H1 (cell line): ENCODE data around the gene VPS13D. TPM values are rescaled to one million over a fixed set of nuclear protein-coding genes. Genes with fewer than 3 reads are reported as not detected.

ENCODE experiments used
- BACH1 ChIP-seq: IDR thresholded peaks from 2 replicates; pipeline ENCODE4 v1.6.1; 2012; ENCODE audit warnings: low read length, improper control_type of control experiment
- CHD1 ChIP-seq: IDR thresholded peaks from 2 replicates; pipeline ENCODE4 v1.6.1; 2012; ENCODE audit warnings: low read depth, low read length, improper control_type of control experiment
- EZH2 ChIP-seq: fragments of 200-600 bp; sonication (generic); IDR thresholded peaks from 2 replicates; pipeline ENCODE4 v1.7.1; 2012; ENCODE audit warnings: low read depth, mild to moderate bottlenecking, moderate library complexity, low read length, inconsistent platforms; ENCODE audit not compliant: severe bottlenecking
- TBP ChIP-seq: IDR thresholded peaks from 2 replicates; pipeline ENCODE4 v1.6.1; 2011; ENCODE audit warnings: low read depth, low read length, improper control_type of control experiment
- TEAD4 ChIP-seq: IDR thresholded peaks from 2 replicates; pipeline ENCODE4 v1.6.1; 2012; ENCODE audit warnings: low read depth, low read length, inconsistent platforms, mixed read lengths
- ZNF274 ChIP-seq: IDR thresholded peaks from 2 replicates; pipeline ENCODE4 v1.7.0; 2012; ENCODE audit warnings: low read length, borderline replicate concordance; ENCODE audit errors: extremely low read depth
- polyA plus RNA-seq, 7 experiments: library from polyadenylated mRNA; depleted of rRNA in 3 of 7; stranded (reverse) in 5 of 7; unstranded in 2 of 7; fragments of >200 nt in 5 of 7; fragments of 200-250 nt in 2 of 7; gene quantifications; 1 replicate in 5 of 7; 2 replicates in 1 of 7; 4 replicates in 1 of 7; pipeline versions ENCODE4 v1.2.1 to v1.2.3, GENCODE V29; 2011 to 2013; ENCODE audit warnings: missing spikeins in 2 of 7, mixed read lengths in 2 of 7
- total RNA-seq: library from RNA; stranded (reverse); fragmentation: NEBNext Ultra II Directional; extraction: Animal tissue kit (Norgen Biotek cat#: 25700); gene quantifications from 2 replicates; pipeline ENCODE4 v1.2.1, GENCODE V29; 2021
- TF ChIP-seq, protein P1 (sequence below): fragments of 300-600 bp; sonication (generic); IDR thresholded peaks from 2 replicates; pipeline ENCODE4 v1.7.1; 2012; ENCODE audit warnings: low read length, moderate library complexity, mild to moderate bottlenecking, inconsistent platforms; ENCODE audit not compliant: insufficient replicate concordance

Gene VPS13D
- total and polyA plus RNA-seq, 2 of the 8 experiments (the other 6 are each of a cell fraction or from before 2014, with no cell fraction given) = 10.9 to 31.2 TPM

DNA sequence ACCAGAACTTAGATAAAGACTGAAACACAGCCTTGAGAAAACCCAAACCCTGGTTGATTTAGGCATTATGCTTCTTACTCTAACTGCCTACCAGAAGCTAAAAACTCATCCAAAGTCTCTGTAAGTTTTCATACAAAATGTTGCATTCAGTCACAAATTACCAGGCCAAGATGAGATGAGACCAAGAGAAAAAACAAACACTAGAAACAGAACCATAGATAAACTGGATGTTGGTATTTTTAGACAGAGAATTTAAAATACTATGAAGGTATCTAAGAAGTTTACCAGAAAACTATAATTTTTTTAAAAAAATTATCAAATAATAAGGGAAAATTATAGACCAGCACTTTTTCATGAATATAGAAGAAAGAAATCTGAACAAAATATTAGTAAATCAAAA, 180.5 kb downstream of the VPS13D start (continued):
- TF ChIP-seq, protein P1, sequence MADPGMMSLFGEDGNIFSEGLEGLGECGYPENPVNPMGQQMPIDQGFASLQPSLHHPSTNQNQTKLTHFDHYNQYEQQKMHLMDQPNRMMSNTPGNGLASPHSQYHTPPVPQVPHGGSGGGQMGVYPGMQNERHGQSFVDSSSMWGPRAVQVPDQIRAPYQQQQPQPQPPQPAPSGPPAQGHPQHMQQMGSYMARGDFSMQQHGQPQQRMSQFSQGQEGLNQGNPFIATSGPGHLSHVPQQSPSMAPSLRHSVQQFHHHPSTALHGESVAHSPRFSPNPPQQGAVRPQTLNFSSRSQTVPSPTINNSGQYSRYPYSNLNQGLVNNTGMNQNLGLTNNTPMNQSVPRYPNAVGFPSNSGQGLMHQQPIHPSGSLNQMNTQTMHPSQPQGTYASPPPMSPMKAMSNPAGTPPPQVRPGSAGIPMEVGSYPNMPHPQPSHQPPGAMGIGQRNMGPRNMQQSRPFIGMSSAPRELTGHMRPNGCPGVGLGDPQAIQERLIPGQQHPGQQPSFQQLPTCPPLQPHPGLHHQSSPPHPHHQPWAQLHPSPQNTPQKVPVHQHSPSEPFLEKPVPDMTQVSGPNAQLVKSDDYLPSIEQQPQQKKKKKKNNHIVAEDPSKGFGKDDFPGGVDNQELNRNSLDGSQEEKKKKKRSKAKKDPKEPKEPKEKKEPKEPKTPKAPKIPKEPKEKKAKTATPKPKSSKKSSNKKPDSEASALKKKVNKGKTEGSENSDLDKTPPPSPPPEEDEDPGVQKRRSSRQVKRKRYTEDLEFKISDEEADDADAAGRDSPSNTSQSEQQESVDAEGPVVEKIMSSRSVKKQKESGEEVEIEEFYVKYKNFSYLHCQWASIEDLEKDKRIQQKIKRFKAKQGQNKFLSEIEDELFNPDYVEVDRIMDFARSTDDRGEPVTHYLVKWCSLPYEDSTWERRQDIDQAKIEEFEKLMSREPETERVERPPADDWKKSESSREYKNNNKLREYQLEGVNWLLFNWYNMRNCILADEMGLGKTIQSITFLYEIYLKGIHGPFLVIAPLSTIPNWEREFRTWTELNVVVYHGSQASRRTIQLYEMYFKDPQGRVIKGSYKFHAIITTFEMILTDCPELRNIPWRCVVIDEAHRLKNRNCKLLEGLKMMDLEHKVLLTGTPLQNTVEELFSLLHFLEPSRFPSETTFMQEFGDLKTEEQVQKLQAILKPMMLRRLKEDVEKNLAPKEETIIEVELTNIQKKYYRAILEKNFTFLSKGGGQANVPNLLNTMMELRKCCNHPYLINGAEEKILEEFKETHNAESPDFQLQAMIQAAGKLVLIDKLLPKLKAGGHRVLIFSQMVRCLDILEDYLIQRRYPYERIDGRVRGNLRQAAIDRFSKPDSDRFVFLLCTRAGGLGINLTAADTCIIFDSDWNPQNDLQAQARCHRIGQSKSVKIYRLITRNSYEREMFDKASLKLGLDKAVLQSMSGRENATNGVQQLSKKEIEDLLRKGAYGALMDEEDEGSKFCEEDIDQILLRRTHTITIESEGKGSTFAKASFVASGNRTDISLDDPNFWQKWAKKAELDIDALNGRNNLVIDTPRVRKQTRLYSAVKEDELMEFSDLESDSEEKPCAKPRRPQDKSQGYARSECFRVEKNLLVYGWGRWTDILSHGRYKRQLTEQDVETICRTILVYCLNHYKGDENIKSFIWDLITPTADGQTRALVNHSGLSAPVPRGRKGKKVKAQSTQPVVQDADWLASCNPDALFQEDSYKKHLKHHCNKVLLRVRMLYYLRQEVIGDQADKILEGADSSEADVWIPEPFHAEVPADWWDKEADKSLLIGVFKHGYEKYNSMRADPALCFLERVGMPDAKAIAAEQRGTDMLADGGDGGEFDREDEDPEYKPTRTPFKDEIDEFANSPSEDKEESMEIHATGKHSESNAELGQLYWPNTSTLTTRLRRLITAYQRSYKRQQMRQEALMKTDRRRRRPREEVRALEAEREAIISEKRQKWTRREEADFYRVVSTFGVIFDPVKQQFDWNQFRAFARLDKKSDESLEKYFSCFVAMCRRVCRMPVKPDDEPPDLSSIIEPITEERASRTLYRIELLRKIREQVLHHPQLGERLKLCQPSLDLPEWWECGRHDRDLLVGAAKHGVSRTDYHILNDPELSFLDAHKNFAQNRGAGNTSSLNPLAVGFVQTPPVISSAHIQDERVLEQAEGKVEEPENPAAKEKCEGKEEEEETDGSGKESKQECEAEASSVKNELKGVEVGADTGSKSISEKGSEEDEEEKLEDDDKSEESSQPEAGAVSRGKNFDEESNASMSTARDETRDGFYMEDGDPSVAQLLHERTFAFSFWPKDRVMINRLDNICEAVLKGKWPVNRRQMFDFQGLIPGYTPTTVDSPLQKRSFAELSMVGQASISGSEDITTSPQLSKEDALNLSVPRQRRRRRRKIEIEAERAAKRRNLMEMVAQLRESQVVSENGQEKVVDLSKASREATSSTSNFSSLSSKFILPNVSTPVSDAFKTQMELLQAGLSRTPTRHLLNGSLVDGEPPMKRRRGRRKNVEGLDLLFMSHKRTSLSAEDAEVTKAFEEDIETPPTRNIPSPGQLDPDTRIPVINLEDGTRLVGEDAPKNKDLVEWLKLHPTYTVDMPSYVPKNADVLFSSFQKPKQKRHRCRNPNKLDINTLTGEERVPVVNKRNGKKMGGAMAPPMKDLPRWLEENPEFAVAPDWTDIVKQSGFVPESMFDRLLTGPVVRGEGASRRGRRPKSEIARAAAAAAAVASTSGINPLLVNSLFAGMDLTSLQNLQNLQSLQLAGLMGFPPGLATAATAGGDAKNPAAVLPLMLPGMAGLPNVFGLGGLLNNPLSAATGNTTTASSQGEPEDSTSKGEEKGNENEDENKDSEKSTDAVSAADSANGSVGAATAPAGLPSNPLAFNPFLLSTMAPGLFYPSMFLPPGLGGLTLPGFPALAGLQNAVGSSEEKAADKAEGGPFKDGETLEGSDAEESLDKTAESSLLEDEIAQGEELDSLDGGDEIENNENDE = no peak
- TF ChIP-seq CHD1 (no peak), BACH1 (no peak), TEAD4 (no peak), ZNF274 (no peak), TBP (no peak), EZH2 (no peak)
